Right lung (tissue), 5 donors: Measurements from ENCODE around the gene LAMTOR4. TPM values are rescaled to one million over a fixed set of nuclear protein-coding genes. Genes with fewer than 3 reads are reported as not detected.
"Not testable (repeated sequence)": the region's sequence is repeated elsewhere in the genome, so short reads cannot be mapped to it uniquely, and the experiment has no call there.

Experiments used
- DNase-seq, 2 donors: peaks; one replicate each; pipeline ENCODE4 v3.0.0-alpha.2; 2013
- polyA plus RNA-seq, 5 donors: library from polyadenylated mRNA; unstranded; fragments of 120-200 nt; gene quantifications; one replicate each; pipeline versions ENCODE4 v1.2.1 to v1.2.3, GENCODE V29; 2013; ENCODE audit warnings: inconsistent platforms in 1 of 5, low replicate concordance in 1 of 5; ENCODE audit not compliant: insufficient read length in 5 of 5, insufficient read depth in 1 of 5

Gene LAMTOR4
- polyA plus RNA-seq, 5 donors: 75.2 to 132 (median 92.2) TPM

GRCh38 chr7:100191775-100192174 lies 43.1 kb downstream of the LAMTOR4 start:
- DNase-seq: no peak

GRCh38 chr7:100192281-100192862 lies 43.7 kb downstream of the LAMTOR4 start:
- DNase-seq: not testable (repeated sequence)

- no peak for DNase-seq
These were observed 44.3 kb downstream of the LAMTOR4 start for GRCh38 chr7:100192969-100193368.

GRCh38 chr7:100195222-100195621 lies 46.5 kb downstream of the LAMTOR4 start:
- no peak for DNase-seq

- DNase-seq: not testable (repeated sequence)
These were observed 47.2 kb downstream of the LAMTOR4 start for GRCh38 chr7:100195901-100196322.

GRCh38 chr7:100198266-100198665 lies 49.5 kb downstream of the LAMTOR4 start:
- no peak for DNase-seq

- DNase-seq: no peak
These were observed 52.0 kb downstream of the LAMTOR4 start for GRCh38 chr7:100200693-100201092.

Other genes with a start within 250 kb of the LAMTOR4 start
- 10 to 100 TPM; 35.0 to 45.0 (median 38.6) TPM for gene TRIM4, start 229.4 kb upstream of the LAMTOR4 start, polyA plus RNA-seq
- 1 to 10 TPM in 3 of 5 donors, under 1 TPM in 2; 0.93 to 1.5 (median 1.0) TPM for gene GJC3, start 219.3 kb upstream of the LAMTOR4 start, polyA plus RNA-seq
- 100 to 1,000 TPM in 1 of 5 donors, under 1 TPM in 4; 0.24 to 101 (median 0.51) TPM for gene AZGP1, start 172.9 kb upstream of the LAMTOR4 start, polyA plus RNA-seq
- gene ZKSCAN1, start 133.3 kb upstream of the LAMTOR4 start, polyA plus RNA-seq: 10 to 100 TPM; 75.2 to 93.9 (median 86.2) TPM
- 10 to 100 TPM; 23.1 to 27.0 (median 25.6) TPM for gene ZSCAN21, start 99.1 kb upstream of the LAMTOR4 start, polyA plus RNA-seq
- gene ZNF3, start 67.2 kb upstream of the LAMTOR4 start, polyA plus RNA-seq: 10 to 100 TPM; 38.7 to 54.7 (median 48.2) TPM
- gene COPS6, start 59.9 kb upstream of the LAMTOR4 start, polyA plus RNA-seq: 100 to 1,000 TPM; 112 to 138 (median 122) TPM
- 100 to 1,000 TPM; 129 to 144 (median 140) TPM for gene MCM7, start 47.5 kb upstream of the LAMTOR4 start, polyA plus RNA-seq
- 10 to 100 TPM; 34.5 to 43.4 (median 36.5) TPM for gene AP4M1, start 47.3 kb upstream of the LAMTOR4 start, polyA plus RNA-seq
- 10 to 100 TPM; 49.1 to 65.9 (median 58.1) TPM for gene TAF6, start 29.6 kb upstream of the LAMTOR4 start, polyA plus RNA-seq
- 10 to 100 TPM; 39.7 to 49.3 (median 41.5) TPM for gene CNPY4, start 29.3 kb upstream of the LAMTOR4 start, polyA plus RNA-seq
- 1 to 10 TPM; 1.1 to 2.5 (median 1.3) TPM for gene MBLAC1, start 22.0 kb upstream of the LAMTOR4 start, polyA plus RNA-seq
- gene TRAPPC14, start 9.8 kb downstream of the LAMTOR4 start, polyA plus RNA-seq: 10 to 100 TPM; 16.0 to 22.3 (median 17.4) TPM
- 10 to 100 TPM; 16.3 to 27.2 (median 16.9) TPM for gene GAL3ST4, start 19.7 kb downstream of the LAMTOR4 start, polyA plus RNA-seq
- 10 to 100 TPM in 3 of 5 donors, 1 to 10 TPM in 2; 7.6 to 18.4 (median 14.1) TPM for gene GPC2, start 28.5 kb downstream of the LAMTOR4 start, polyA plus RNA-seq
- 10 to 100 TPM; 15.9 to 24.7 (median 21.1) TPM for gene STAG3, start 29.0 kb downstream of the LAMTOR4 start, polyA plus RNA-seq
- 1 to 10 TPM; 4.9 to 9.3 (median 7.7) TPM for gene PVRIG, start 71.0 kb downstream of the LAMTOR4 start, polyA plus RNA-seq
- 1 to 10 TPM; 5.7 to 7.4 (median 6.7) TPM for gene SPDYE3, start 158.8 kb downstream of the LAMTOR4 start, polyA plus RNA-seq
- 10 to 100 TPM; 30.4 to 52.3 (median 39.1) TPM for gene PILRB, start 209.2 kb downstream of the LAMTOR4 start, polyA plus RNA-seq
- gene PILRA, start 224.6 kb downstream of the LAMTOR4 start, polyA plus RNA-seq: 1 to 10 TPM; 3.2 to 6.3 (median 6.1) TPM